WTC11 (cell line): ENCODE data around the gene TUBGCP2. TPM values are rescaled to one million over a fixed set of nuclear protein-coding genes. Genes with fewer than 3 reads are reported as not detected.

Experiments
- ATAC-seq: fragments of 200-7000 bp; cut with Tn5 transposase; 2 replicates; pipeline ENCODE4 v1.10.0; 2021; ENCODE audit warnings: mild to moderate bottlenecking, moderate library complexity
- CTCF ChIA-PET: fragments of 300-600 bp; sonication (Branson Sonifier 250); formaldehyde crosslinking; loops from one replicate; lab custom pipeline; 2021; ENCODE audit warnings: antibody characterized with exemption; lab: Charles Lee
- POLR2A ChIA-PET: fragments of 350-600 bp; sonication (Branson Sonifier 250); formaldehyde crosslinking; loops from one replicate; lab custom pipeline; 2021; ENCODE audit warnings: antibody characterized with exemption; lab: Charles Lee
- DNase-seq: peaks from one replicate; pipeline ENCODE4 v3.0.0; 2021; ENCODE audit warnings: low spot score
- H3K27ac Mint-ChIP-seq: 2 replicates; pipeline ENCODE4 v1.8.0; 2021; ENCODE audit warnings: mixed read lengths
- H3K27me3 Mint-ChIP-seq: 2 replicates; pipeline ENCODE4 v1.8.0; 2021; ENCODE audit warnings: low read depth, mild to moderate bottlenecking, moderate library complexity, mixed read lengths
- H3K36me3 Mint-ChIP-seq: 2 replicates; pipeline ENCODE4 v1.8.0; 2021; ENCODE audit warnings: mixed read lengths
- H3K4me1 Mint-ChIP-seq: 2 replicates; pipeline ENCODE4 v1.8.0; 2022; ENCODE audit warnings: mixed read lengths
- H3K4me3 Mint-ChIP-seq: 2 replicates; pipeline ENCODE4 v1.8.0; 2021; ENCODE audit warnings: mild to moderate bottlenecking, moderate library complexity, mixed read lengths
- H3K9me3 Mint-ChIP-seq: 2 replicates; pipeline ENCODE4 v1.8.0; 2021; ENCODE audit warnings: mixed read lengths
- ELF4 ChIP-seq: sonication (generic); formaldehyde crosslinking; IDR thresholded peaks from 2 replicates; pipeline ENCODE4 v1.8.1; 2022; ENCODE audit warnings: low read depth, mild to moderate bottlenecking, moderate library complexity, missing genetic modification reagents
- FOXJ3 ChIP-seq: sonication (generic); formaldehyde crosslinking; IDR thresholded peaks from 2 replicates; pipeline ENCODE4 v1.9.0; 2021; ENCODE audit warnings: missing genetic modification reagents, mild to moderate bottlenecking, borderline replicate concordance
- GABPB1 ChIP-seq: sonication (generic); formaldehyde crosslinking; IDR thresholded peaks from 2 replicates; pipeline ENCODE4 v1.8.1; 2023; ENCODE audit warnings: mild to moderate bottlenecking, missing genetic modification reagents
- MXD4 ChIP-seq: fragments of 250-450 bp; sonication (Bioruptor Pico); IDR thresholded peaks from 2 replicates; pipeline ENCODE4 v1.8.0; 2021; ENCODE audit warnings: mild to moderate bottlenecking, moderate library complexity, borderline replicate concordance
- NR3C1 ChIP-seq: sonication (generic); formaldehyde crosslinking; conservative IDR thresholded peaks from 2 replicates; pipeline ENCODE4 v1.8.1; 2023; ENCODE audit warnings: low read depth, mild to moderate bottlenecking, missing genetic modification reagents
- SMAD3 ChIP-seq: sonication (generic); formaldehyde crosslinking; IDR thresholded peaks from 2 replicates; pipeline ENCODE4 v1.8.0; 2022; ENCODE audit warnings: missing genetic modification reagents, mild to moderate bottlenecking, borderline replicate concordance
- TEAD1 ChIP-seq: sonication (generic); formaldehyde crosslinking; IDR thresholded peaks from 2 replicates; pipeline ENCODE4 v1.8.0; 2022; ENCODE audit warnings: mild to moderate bottlenecking, missing genetic modification reagents
- ZNF121 ChIP-seq: sonication (generic); formaldehyde crosslinking; IDR thresholded peaks from 2 replicates; pipeline ENCODE4 v1.8.0; 2023; ENCODE audit warnings: missing genetic modification reagents
- ZNF138 ChIP-seq: sonication (generic); formaldehyde crosslinking; conservative IDR thresholded peaks from 2 replicates; pipeline ENCODE4 v1.8.1; 2022; ENCODE audit warnings: mild to moderate bottlenecking, moderate library complexity, missing genetic modification reagents
- ZNF263 ChIP-seq: sonication (generic); formaldehyde crosslinking; IDR thresholded peaks from 2 replicates; pipeline ENCODE4 v1.8.1; 2022; ENCODE audit warnings: low read depth, mild to moderate bottlenecking, moderate library complexity, missing genetic modification reagents
- ZNF423 ChIP-seq: fragments of 250-450 bp; sonication (Bioruptor Pico); IDR thresholded peaks from 2 replicates; pipeline ENCODE4 v2.1.2; 2022; ENCODE audit warnings: mild to moderate bottlenecking, moderate library complexity
- total RNA-seq: library from RNA; stranded (reverse); gene quantifications from 3 replicates; pipeline ENCODE4 v1.2.3, GENCODE V29; 2021
- TF ChIP-seq, protein P1 (sequence below): sonication (generic); formaldehyde crosslinking; IDR thresholded peaks from 2 replicates; pipeline ENCODE4 v1.8.1; 2023; ENCODE audit warnings: mild to moderate bottlenecking, missing genetic modification reagents, borderline replicate concordance
- TF ChIP-seq, protein P2 (sequence below): sonication (generic); formaldehyde crosslinking; conservative IDR thresholded peaks from 2 replicates; pipeline ENCODE4 v1.8.1; 2022; ENCODE audit warnings: mild to moderate bottlenecking, missing genetic modification reagents
- TF ChIP-seq, protein P3 (sequence below): sonication (generic); formaldehyde crosslinking; IDR thresholded peaks from 2 replicates; pipeline ENCODE4 v1.8.1; 2022; ENCODE audit warnings: low read depth, mild to moderate bottlenecking, moderate library complexity, missing genetic modification reagents, borderline replicate concordance
- TF ChIP-seq, protein P4 (sequence below): fragments of 250-450 bp; sonication (Bioruptor Pico); IDR thresholded peaks from 2 replicates; pipeline ENCODE4 v1.8.0; 2021; ENCODE audit warnings: mild to moderate bottlenecking
- TF ChIP-seq, protein P5 (sequence below): sonication (generic); formaldehyde crosslinking; IDR thresholded peaks from 2 replicates; pipeline ENCODE4 v1.8.1; 2023; ENCODE audit warnings: mild to moderate bottlenecking, missing genetic modification reagents

Gene TUBGCP2
- total RNA-seq, 1 experiment from 2014 or later = 62.5 TPM

DNA sequence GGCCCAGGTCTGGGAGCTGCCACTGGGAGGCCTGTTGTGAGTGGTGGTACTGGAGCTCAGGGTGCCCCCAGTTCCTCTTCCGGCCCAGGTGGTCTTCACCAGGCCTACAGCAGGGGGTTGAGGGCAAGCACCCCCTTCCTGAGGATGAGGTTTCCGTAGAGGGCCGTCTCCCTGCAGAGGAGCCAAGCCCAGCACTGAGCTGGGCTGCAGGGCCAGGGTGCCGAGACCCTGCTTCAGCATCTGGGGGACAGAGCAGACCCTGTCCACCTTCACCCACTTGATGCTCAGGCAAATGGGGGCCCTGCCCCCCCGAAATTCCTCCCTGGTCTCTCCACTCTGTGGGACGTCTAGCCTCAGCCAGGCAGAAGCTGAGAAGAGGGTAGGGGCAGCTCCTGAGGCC, 46.6 kb upstream of the TUBGCP2 start (continued):
- TF ChIP-seq, protein P1, sequence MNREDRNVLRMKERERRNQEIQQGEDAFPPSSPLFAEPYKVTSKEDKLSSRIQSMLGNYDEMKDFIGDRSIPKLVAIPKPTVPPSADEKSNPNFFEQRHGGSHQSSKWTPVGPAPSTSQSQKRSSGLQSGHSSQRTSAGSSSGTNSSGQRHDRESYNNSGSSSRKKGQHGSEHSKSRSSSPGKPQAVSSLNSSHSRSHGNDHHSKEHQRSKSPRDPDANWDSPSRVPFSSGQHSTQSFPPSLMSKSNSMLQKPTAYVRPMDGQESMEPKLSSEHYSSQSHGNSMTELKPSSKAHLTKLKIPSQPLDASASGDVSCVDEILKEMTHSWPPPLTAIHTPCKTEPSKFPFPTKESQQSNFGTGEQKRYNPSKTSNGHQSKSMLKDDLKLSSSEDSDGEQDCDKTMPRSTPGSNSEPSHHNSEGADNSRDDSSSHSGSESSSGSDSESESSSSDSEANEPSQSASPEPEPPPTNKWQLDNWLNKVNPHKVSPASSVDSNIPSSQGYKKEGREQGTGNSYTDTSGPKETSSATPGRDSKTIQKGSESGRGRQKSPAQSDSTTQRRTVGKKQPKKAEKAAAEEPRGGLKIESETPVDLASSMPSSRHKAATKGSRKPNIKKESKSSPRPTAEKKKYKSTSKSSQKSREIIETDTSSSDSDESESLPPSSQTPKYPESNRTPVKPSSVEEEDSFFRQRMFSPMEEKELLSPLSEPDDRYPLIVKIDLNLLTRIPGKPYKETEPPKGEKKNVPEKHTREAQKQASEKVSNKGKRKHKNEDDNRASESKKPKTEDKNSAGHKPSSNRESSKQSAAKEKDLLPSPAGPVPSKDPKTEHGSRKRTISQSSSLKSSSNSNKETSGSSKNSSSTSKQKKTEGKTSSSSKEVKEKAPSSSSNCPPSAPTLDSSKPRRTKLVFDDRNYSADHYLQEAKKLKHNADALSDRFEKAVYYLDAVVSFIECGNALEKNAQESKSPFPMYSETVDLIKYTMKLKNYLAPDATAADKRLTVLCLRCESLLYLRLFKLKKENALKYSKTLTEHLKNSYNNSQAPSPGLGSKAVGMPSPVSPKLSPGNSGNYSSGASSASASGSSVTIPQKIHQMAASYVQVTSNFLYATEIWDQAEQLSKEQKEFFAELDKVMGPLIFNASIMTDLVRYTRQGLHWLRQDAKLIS (CRISPR knock-in tag) = no peak
- TF ChIP-seq, protein P2, sequence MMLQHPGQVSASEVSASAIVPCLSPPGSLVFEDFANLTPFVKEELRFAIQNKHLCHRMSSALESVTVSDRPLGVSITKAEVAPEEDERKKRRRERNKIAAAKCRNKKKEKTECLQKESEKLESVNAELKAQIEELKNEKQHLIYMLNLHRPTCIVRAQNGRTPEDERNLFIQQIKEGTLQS = no peak
- TF ChIP-seq, protein P3, sequence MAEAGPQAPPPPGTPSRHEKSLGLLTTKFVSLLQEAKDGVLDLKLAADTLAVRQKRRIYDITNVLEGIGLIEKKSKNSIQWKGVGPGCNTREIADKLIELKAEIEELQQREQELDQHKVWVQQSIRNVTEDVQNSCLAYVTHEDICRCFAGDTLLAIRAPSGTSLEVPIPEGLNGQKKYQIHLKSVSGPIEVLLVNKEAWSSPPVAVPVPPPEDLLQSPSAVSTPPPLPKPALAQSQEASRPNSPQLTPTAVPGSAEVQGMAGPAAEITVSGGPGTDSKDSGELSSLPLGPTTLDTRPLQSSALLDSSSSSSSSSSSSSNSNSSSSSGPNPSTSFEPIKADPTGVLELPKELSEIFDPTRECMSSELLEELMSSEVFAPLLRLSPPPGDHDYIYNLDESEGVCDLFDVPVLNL (CRISPR knock-in tag) = no peak
- TF ChIP-seq ZNF138 (no peak), ZNF263 (no peak), TEAD1 (CRISPR knock-in tag) (no peak), GABPB1 (CRISPR knock-in tag) (no peak), FOXJ3 (no peak)
- TF ChIP-seq, all 79 proteins: peak for 0

DNA sequence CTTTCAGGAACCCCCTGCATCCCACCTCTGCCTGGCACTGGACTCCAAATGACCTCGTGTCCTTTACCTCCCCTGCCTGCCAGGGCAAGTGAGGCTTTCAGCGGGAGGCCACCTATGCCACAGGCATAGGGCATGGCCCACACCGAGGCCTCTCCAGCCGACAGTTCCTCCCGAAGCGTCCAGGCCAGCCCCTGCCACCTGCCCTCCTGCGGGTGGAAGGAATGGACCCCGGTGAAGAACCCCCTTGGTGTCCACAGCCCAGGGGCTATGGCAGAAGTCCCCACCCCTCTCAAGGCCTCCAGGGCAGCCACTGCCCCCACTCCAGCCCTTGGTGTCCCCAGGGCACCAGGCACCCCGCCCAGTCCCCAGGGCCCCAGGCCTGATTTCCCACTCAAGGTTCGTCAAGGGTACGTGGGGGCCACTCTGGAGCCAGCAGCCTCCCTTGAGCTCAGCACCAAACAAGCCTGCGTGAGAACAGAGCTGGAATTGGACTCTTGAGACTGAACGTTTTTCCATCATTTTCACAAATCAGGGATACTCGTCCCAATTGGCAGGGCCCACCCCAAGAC, 46.1 kb upstream of the TUBGCP2 start:
- no peak overlapping the region for H3K27ac Mint-ChIP-seq
- ATAC-seq = no peak
- H3K27me3 Mint-ChIP-seq = no peaks in the 10 kb centered on the region; the same call in 1 of the 2 replicates
- DNase-seq = no peak
- no peak overlapping the region for H3K4me3 Mint-ChIP-seq
- CTCF ChIA-PET = interaction anchor here (1.3 kb wide), 1 partner anchor 25 kb away, joined by 3 read pairs; no protein-coding TSS in a partner anchor
- H3K9me3 Mint-ChIP-seq = no peaks in the 10 kb centered on the region
- no peaks in the 10 kb centered on the region for H3K4me1 Mint-ChIP-seq
- no peak for TF ChIP-seq MXD4
- no peak for TF ChIP-seq ZNF423 (CRISPR knock-in tag)
- no peak for TF ChIP-seq SMAD3 (CRISPR knock-in tag)
- TF ChIP-seq, protein P4, sequence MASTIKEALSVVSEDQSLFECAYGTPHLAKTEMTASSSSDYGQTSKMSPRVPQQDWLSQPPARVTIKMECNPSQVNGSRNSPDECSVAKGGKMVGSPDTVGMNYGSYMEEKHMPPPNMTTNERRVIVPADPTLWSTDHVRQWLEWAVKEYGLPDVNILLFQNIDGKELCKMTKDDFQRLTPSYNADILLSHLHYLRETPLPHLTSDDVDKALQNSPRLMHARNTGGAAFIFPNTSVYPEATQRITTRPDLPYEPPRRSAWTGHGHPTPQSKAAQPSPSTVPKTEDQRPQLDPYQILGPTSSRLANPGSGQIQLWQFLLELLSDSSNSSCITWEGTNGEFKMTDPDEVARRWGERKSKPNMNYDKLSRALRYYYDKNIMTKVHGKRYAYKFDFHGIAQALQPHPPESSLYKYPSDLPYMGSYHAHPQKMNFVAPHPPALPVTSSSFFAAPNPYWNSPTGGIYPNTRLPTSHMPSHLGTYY = no peak
- no peak for TF ChIP-seq ZNF121
- TF ChIP-seq NR3C1 (CRISPR knock-in tag) = no peak
- TF ChIP-seq, protein P5, sequence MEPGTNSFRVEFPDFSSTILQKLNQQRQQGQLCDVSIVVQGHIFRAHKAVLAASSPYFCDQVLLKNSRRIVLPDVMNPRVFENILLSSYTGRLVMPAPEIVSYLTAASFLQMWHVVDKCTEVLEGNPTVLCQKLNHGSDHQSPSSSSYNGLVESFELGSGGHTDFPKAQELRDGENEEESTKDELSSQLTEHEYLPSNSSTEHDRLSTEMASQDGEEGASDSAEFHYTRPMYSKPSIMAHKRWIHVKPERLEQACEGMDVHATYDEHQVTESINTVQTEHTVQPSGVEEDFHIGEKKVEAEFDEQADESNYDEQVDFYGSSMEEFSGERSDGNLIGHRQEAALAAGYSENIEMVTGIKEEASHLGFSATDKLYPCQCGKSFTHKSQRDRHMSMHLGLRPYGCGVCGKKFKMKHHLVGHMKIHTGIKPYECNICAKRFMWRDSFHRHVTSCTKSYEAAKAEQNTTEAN (CRISPR knock-in tag) = no peak
- no peak for TF ChIP-seq ELF4 (CRISPR knock-in tag)
- TF ChIP-seq, all 79 proteins: peak for 0
- POLR2A ChIA-PET = no interaction called here
- H3K36me3 Mint-ChIP-seq = no peaks in the 10 kb centered on the region
